Measurements from ENCODE around the gene FSHB.

GRCh38 chr11:30216534-30216933 is 14.3 kb upstream of the FSHB start:
- TF ChIP-seq GABPA (IDR thresholded peaks at IDR 0.05 in 1 of 2, conservative IDR thresholded peaks at IDR 0.05 in 1 of 2) (no peak), MAX (IDR thresholded peaks at IDR 0.05) (no peak), JUND (IDR thresholded peaks at IDR 0.05) (no peak), RAD21 (IDR thresholded peaks at IDR 0.05) (no peak), FOXA1 (IDR thresholded peaks at IDR 0.05) (no peak), HNF4G (IDR thresholded peaks at IDR 0.05) (no peak), YY1 (IDR thresholded peaks at IDR 0.05) (no peak), ZBTB33 (IDR thresholded peaks at IDR 0.05) (no peak), TAF1 (conservative IDR thresholded peaks at IDR 0.05) (no peak), REST (IDR thresholded peaks at IDR 0.05) (no peak), EGR1 (IDR thresholded peaks at IDR 0.05; ENCODE audit: low read depth in 2 of 2) (no peak), SP1 (IDR thresholded peaks at IDR 0.05) (no peak)
- TF ChIP-seq, protein P1, sequence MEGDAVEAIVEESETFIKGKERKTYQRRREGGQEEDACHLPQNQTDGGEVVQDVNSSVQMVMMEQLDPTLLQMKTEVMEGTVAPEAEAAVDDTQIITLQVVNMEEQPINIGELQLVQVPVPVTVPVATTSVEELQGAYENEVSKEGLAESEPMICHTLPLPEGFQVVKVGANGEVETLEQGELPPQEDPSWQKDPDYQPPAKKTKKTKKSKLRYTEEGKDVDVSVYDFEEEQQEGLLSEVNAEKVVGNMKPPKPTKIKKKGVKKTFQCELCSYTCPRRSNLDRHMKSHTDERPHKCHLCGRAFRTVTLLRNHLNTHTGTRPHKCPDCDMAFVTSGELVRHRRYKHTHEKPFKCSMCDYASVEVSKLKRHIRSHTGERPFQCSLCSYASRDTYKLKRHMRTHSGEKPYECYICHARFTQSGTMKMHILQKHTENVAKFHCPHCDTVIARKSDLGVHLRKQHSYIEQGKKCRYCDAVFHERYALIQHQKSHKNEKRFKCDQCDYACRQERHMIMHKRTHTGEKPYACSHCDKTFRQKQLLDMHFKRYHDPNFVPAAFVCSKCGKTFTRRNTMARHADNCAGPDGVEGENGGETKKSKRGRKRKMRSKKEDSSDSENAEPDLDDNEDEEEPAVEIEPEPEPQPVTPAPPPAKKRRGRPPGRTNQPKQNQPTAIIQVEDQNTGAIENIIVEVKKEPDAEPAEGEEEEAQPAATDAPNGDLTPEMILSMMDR (IDR thresholded peaks at IDR 0.05; ENCODE audit: low read depth, low read length, missing input control): no peak

Measured in liver (tissue), 3 donors.